OCI-LY1 (cell line): ENCODE results near the gene TMEM266.

Experiments used
- H2AFZ ChIP-seq: fragments of 200-600 bp; sonication (generic), shearing (Covaris generic); 2 replicates; pipeline ENCODE4 v1.6.0; 2014; ENCODE audit warnings: antibody characterized with exemption, mild to moderate bottlenecking, low read length
- H3F3A ChIP-seq: fragments of 200-600 bp; sonication (generic), shearing (Covaris generic); 2 replicates; pipeline ENCODE4 v1.6.0; 2014; ENCODE audit warnings: mild to moderate bottlenecking, antibody characterized with exemption, low read length, moderate library complexity; ENCODE audit not compliant: insufficient read depth
- H3K27ac ChIP-seq: fragments of 200-600 bp; sonication (generic); 2 replicates; pipeline ENCODE4 v1.5.1; 2014; ENCODE audit warnings: low read length, mixed run types, mild to moderate bottlenecking, low read depth; ENCODE audit not compliant: poor library complexity, severe bottlenecking
- H3K27me3 ChIP-seq: fragments of 200-600 bp; sonication (generic); 2 replicates; pipeline ENCODE4 v1.6.0; 2014; ENCODE audit warnings: antibody characterized with exemption, mild to moderate bottlenecking, low read length, moderate library complexity; ENCODE audit not compliant: insufficient read depth
- H3K36me3 ChIP-seq: fragments of 200-600 bp; sonication (generic); 2 replicates; pipeline ENCODE4 v1.6.1; 2014; ENCODE audit warnings: mild to moderate bottlenecking, antibody characterized with exemption, low read length, moderate library complexity, mixed read lengths; ENCODE audit not compliant: insufficient read depth
- H3K4me1 ChIP-seq: fragments of 200-600 bp; sonication (generic); 2 replicates; pipeline ENCODE4 v1.5.1; 2014; ENCODE audit warnings: mild to moderate bottlenecking, low read length, moderate library complexity; ENCODE audit not compliant: insufficient read depth, severe bottlenecking
- H3K4me2 ChIP-seq: fragments of 200-600 bp; sonication (generic), shearing (Covaris generic); 2 replicates; pipeline ENCODE4 v1.6.1; 2014; ENCODE audit warnings: low read length
- H3K4me3 ChIP-seq: fragments of 200-600 bp; sonication (generic); 2 replicates; pipeline ENCODE4 v1.5.1; 2014; ENCODE audit warnings: low read length, low read depth, mild to moderate bottlenecking, mixed read lengths; ENCODE audit not compliant: poor library complexity, severe bottlenecking
- H3K79me2 ChIP-seq: fragments of 200-600 bp; shearing (Covaris generic); 2 replicates; pipeline ENCODE4 v1.6.1; 2016; ENCODE audit warnings: mixed run types, low read length, mixed read lengths; ENCODE audit not compliant: insufficient read depth
- H3K9ac ChIP-seq: fragments of 200-600 bp; sonication (generic), shearing (Covaris generic); 2 replicates; pipeline ENCODE4 v1.6.1; 2014; ENCODE audit warnings: mild to moderate bottlenecking, low read length, mixed read lengths
- H3K9me2 ChIP-seq: fragments of 200-600 bp; sonication (generic), shearing (Covaris generic); 2 replicates; pipeline ENCODE4 v1.6.1; 2014; ENCODE audit warnings: low read depth, mild to moderate bottlenecking, low read length, mixed read lengths
- H3K9me3 ChIP-seq: fragments of 200-600 bp; shearing (Covaris generic); 2 replicates; pipeline ENCODE4 v1.6.1; 2014; ENCODE audit warnings: low read length, mixed read lengths
- H4K20me1 ChIP-seq: fragments of 200-600 bp; sonication (generic), shearing (Covaris generic); 2 replicates; pipeline ENCODE4 v1.6.0; 2016; ENCODE audit warnings: mild to moderate bottlenecking, low read length; ENCODE audit not compliant: insufficient read depth
- CTCF ChIP-seq: fragments of 200-600 bp; sonication (generic), shearing (Covaris generic); IDR thresholded peaks from 2 replicates; pipeline ENCODE4 v1.5.1; 2017; ENCODE audit warnings: mild to moderate bottlenecking, antibody characterized with exemption, low read length, moderate library complexity, mixed read lengths
- EZH2 ChIP-seq: fragments of 200-600 bp; sonication (generic), shearing (Covaris generic); IDR thresholded peaks from 2 replicates; pipeline ENCODE4 v1.8.0; 2017; ENCODE audit warnings: borderline replicate concordance, mixed run types, mild to moderate bottlenecking, antibody characterized with exemption, low read length, moderate library complexity, mixed read lengths

The TMEM266 gene

GRCh38 chr15:76181705-76182107 lies 121.9 kb downstream of the TMEM266 start:
- Histone ChIP-seq H3K36me3 (no peaks in the 10 kb centered on the region), H4K20me1 (no peaks in the 10 kb centered on the region), H2AFZ (no peak overlapping the region), H3K4me2 (no peak overlapping the region), H3K4me3 (no peak overlapping the region), H3F3A (no peaks in the 10 kb centered on the region), H3K9me3 (no peaks in the 10 kb centered on the region), H3K27me3 (peaks cover 9% of the 10 kb centered on the region; the same call in 1 of the 2 replicates), H3K9ac (no peak overlapping the region), H3K9me2 (no peaks in the 10 kb centered on the region), H3K4me1 (no peaks in the 10 kb centered on the region), H3K27ac (no peak overlapping the region), H3K79me2 (no peaks in the 10 kb centered on the region)
- TF ChIP-seq EZH2 (no peak), CTCF (no peak)

- no peaks in the 10 kb centered on the region for H3K4me1 ChIP-seq
- H3K27ac ChIP-seq: no peak overlapping the region
- H3K9me2 ChIP-seq: no peaks in the 10 kb centered on the region
- H2AFZ ChIP-seq: no peak overlapping the region
- H3K4me2 ChIP-seq: no peak overlapping the region
- no peaks in the 10 kb centered on the region for H3F3A ChIP-seq
- no peak for TF ChIP-seq CTCF
- TF ChIP-seq EZH2: no peak
- H3K79me2 ChIP-seq: no peaks in the 10 kb centered on the region
- no peak overlapping the region for H3K4me3 ChIP-seq
- no peaks in the 10 kb centered on the region for H4K20me1 ChIP-seq
- no peak overlapping the region for H3K9ac ChIP-seq
- H3K9me3 ChIP-seq: no peaks in the 10 kb centered on the region
- peaks cover 6% of the 10 kb centered on the region; the same call in 1 of the 2 replicates for H3K27me3 ChIP-seq
- no peaks in the 10 kb centered on the region for H3K36me3 ChIP-seq
Measured at GRCh38 chr15:76183930-76184649, 124.3 kb downstream of the TMEM266 start.

GRCh38 chr15:76184650-76185035 lies 124.9 kb downstream of the TMEM266 start:
- Histone ChIP-seq H3K4me3 (no peak overlapping the region), H3K27ac (no peak overlapping the region), H4K20me1 (no peaks in the 10 kb centered on the region), H3K36me3 (no peaks in the 10 kb centered on the region), H3F3A (no peaks in the 10 kb centered on the region), H3K27me3 (peaks cover 6% of the 10 kb centered on the region; the same call in 1 of the 2 replicates), H3K9me3 (no peaks in the 10 kb centered on the region), H3K9ac (no peak overlapping the region), H3K79me2 (no peaks in the 10 kb centered on the region), H3K4me2 (no peak overlapping the region), H2AFZ (no peak overlapping the region), H3K9me2 (no peaks in the 10 kb centered on the region), H3K4me1 (no peaks in the 10 kb centered on the region)
- no peak for TF ChIP-seq EZH2
- no peak for TF ChIP-seq CTCF
